Fibroblast of lung (primary cell): ENCODE measurements around the gene PKIB. TPM values are rescaled to one million over a fixed set of nuclear protein-coding genes. Genes with fewer than 3 reads are reported as not detected.

Source experiments
- DNase-seq, 2 donors: peaks; one replicate each; pipeline versions ENCODE4 v3.0.0 to v3.0.0-alpha.2; 2010; ENCODE audit warnings: low read depth in 2 of 2
- H2AFZ ChIP-seq: 2 replicates; pipeline ENCODE4 v1.5.1; 2012; ENCODE audit warnings: low read length, control low read depth, inconsistent platforms
- H3K27ac ChIP-seq: 2 replicates; pipeline ENCODE4 v1.5.1; 2011; ENCODE audit warnings: low read length, control low read depth; ENCODE audit not compliant: insufficient read depth
- H3K27me3 ChIP-seq: 2 replicates; pipeline ENCODE4 v1.5.1; 2011; ENCODE audit warnings: mild to moderate bottlenecking, low read length; ENCODE audit not compliant: control insufficient read depth, insufficient read depth
- H3K36me3 ChIP-seq: 2 replicates; pipeline ENCODE4 v1.5.1; 2011; ENCODE audit warnings: low read length; ENCODE audit not compliant: control insufficient read depth, insufficient read depth
- H3K4me1 ChIP-seq: 2 replicates; pipeline ENCODE4 v1.5.1; 2011; ENCODE audit warnings: low read length; ENCODE audit not compliant: control insufficient read depth, insufficient read depth; ENCODE audit errors: extremely low read depth
- H3K4me2 ChIP-seq: 2 replicates; pipeline ENCODE4 v1.5.1; 2011; ENCODE audit warnings: low read length, control low read depth; ENCODE audit not compliant: insufficient read depth; ENCODE audit errors: extremely low read depth
- H3K4me3 ChIP-seq, 4 experiments: fragments of 200-600 bp in 1 of 4; sonication (generic) in 1 of 4; replicated peaks in 1 of 4; 2 replicates each; pipeline ENCODE4 v1.5.1; 2011 to 2016; ENCODE audit warnings: low read length in 4 of 4, low read depth in 3 of 4, mild to moderate bottlenecking in 3 of 4, control low read depth in 2 of 4, inconsistent platforms in 1 of 4, mixed read lengths in 1 of 4; ENCODE audit not compliant: insufficient read depth in 1 of 4; ENCODE audit errors: control extremely low read depth in 1 of 4
- H3K79me2 ChIP-seq: 2 replicates; pipeline ENCODE4 v1.5.1; 2012; ENCODE audit warnings: mild to moderate bottlenecking, low read length, inconsistent platforms; ENCODE audit not compliant: control insufficient read depth, insufficient read depth
- H3K9ac ChIP-seq: 2 replicates; pipeline ENCODE4 v1.5.1; 2011; ENCODE audit warnings: mild to moderate bottlenecking, low read length, control low read depth; ENCODE audit not compliant: insufficient read depth
- H3K9me3 ChIP-seq: 2 replicates; pipeline ENCODE4 v1.5.1; 2012; ENCODE audit warnings: low read depth, low read length; ENCODE audit not compliant: control insufficient read depth, insufficient read depth
- H4K20me1 ChIP-seq: 2 replicates; pipeline ENCODE4 v1.5.1; 2011; ENCODE audit warnings: low read length; ENCODE audit not compliant: control insufficient read depth, insufficient read depth; ENCODE audit errors: extremely low read depth
- CTCF ChIP-seq, 2 donors: IDR thresholded peaks in 1 of 2; conservative IDR thresholded peaks in 1 of 2; 1 replicate in 1 of 2; 2 replicates in 1 of 2; pipeline ENCODE4 v1.5.1; 2011 to 2012; ENCODE audit warnings: low read length in 2 of 2, control low read depth in 1 of 2, inconsistent platforms in 1 of 2, low read depth in 1 of 2, mild to moderate bottlenecking in 1 of 2
- EZH2 ChIP-seq: IDR thresholded peaks from 2 replicates; pipeline ENCODE4 v1.5.1; 2012; ENCODE audit warnings: low read length, control low read depth, mild to moderate bottlenecking; ENCODE audit errors: missing control alignments
- polyA plus RNA-seq, 2 donors: library from polyadenylated mRNA; depleted of rRNA in 1 of 2; stranded (reverse) in 1 of 2; unstranded in 1 of 2; fragments of >200 nt; gene quantifications; 2 replicates each; pipeline ENCODE4 v1.2.1, GENCODE V29; 2011 to 2012; ENCODE audit warnings: missing spikeins in 1 of 2
- total RNA-seq: library from RNA; depleted of rRNA; stranded (reverse); fragments of >200 nt; gene quantifications from 2 replicates; pipeline ENCODE4 v1.2.1, GENCODE V29; 2014

PKIB gene
- total and polyA plus RNA-seq, 2 donors (not counting 1 experiment from before 2014, with no cell fraction given) = 1.3 to 4.4 TPM

DNA sequence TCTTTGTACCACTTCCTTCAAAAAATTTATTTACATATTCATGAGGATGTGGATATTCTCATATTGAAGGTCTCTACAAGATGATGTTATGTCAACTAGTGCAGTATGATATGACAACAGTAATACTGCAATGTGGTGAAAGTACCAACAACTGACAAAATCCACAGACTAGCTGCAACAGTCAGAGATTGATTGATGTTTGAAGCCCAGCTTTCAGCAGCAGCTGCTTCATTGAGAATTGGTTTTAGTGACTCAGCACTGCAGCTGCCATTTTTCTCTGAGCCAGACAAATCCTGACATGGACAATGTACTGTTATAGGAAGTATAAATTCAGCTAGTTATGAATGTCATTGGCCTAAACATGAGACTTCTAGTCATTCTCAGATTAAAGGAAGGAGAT, 53.8 kb downstream of the PKIB start:
- no peak overlapping the region for H3K4me2 ChIP-seq
- H3K9ac ChIP-seq = no peak overlapping the region
- no peaks in the 10 kb centered on the region for H3K27me3 ChIP-seq
- no peaks in the 10 kb centered on the region for H3K36me3 ChIP-seq
- H3K9me3 ChIP-seq = no peaks in the 10 kb centered on the region
- no peaks in the 10 kb centered on the region for H3K4me1 ChIP-seq
- TF ChIP-seq EZH2 (no peak), CTCF (conservative IDR thresholded peaks at IDR 0.05 in 1 of 2, IDR thresholded peaks at IDR 0.05 in 1 of 2; ENCODE audit: low read depth in 1 of 2, low read length in 2 of 2) (no peak)
- no peak overlapping the region for H3K27ac ChIP-seq
- no peak overlapping the region for H3K4me3 ChIP-seq
- no peaks in the 10 kb centered on the region for H3K79me2 ChIP-seq
- no peak overlapping the region for H2AFZ ChIP-seq
- H4K20me1 ChIP-seq = no peaks in the 10 kb centered on the region
- DNase-seq = peak; percentile 30 to 42

DNA sequence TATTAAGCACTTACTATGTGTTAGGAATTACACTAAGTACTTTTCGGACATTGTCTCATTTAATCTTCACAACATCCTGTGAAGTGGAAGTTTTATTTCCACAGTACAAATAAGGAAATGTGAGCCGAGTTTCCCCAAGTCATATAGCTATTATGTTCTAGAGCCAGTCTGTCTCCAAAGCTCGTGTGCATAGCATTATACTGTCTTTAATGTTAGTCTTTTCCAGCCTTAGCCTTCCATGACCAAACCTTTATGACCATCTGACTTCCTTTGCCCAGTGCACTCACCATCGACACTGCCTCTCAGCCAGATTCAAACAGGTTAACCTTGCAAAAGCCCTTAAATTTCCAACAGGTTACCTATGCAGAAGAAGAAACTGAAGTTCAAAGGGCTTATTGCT, 55.7 kb downstream of the PKIB start:
- TF ChIP-seq EZH2 = no peak
- TF ChIP-seq CTCF (conservative IDR thresholded peaks at IDR 0.05 in 1 of 2, IDR thresholded peaks at IDR 0.05 in 1 of 2; ENCODE audit: low read depth in 1 of 2, low read length in 2 of 2) = no peak
- Histone ChIP-seq H3K27me3 (no peaks in the 10 kb centered on the region), H3K36me3 (no peaks in the 10 kb centered on the region), H2AFZ (no peak overlapping the region), H3K4me3 (no peak overlapping the region), H3K27ac (no peak overlapping the region), H3K79me2 (no peaks in the 10 kb centered on the region), H3K4me1 (no peaks in the 10 kb centered on the region), H3K9ac (no peak overlapping the region), H4K20me1 (no peaks in the 10 kb centered on the region), H3K9me3 (no peaks in the 10 kb centered on the region), H3K4me2 (no peak overlapping the region)
- DNase-seq = no peak

DNA sequence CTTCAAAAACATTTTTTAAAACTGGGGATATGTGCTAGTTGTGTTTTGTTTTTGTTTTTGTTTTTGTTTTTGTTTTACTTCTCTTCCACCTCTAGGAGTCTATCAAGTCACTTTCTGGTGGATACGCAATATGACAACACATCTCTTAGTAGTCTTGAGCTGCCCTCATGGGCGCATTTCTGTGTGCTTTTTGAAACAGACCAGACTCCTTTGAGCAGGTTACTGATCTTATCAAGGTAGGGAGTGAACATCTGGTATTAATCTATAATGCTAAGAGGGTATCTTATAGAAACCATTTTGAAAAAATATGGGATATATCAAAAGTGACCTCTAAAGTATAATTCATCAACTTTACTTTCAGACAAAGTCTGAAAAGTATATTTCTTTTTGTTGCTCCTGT, 56.2 kb downstream of the PKIB start:
- no peaks in the 10 kb centered on the region for H3K9me3 ChIP-seq
- H4K20me1 ChIP-seq = no peaks in the 10 kb centered on the region
- no peak for DNase-seq
- H2AFZ ChIP-seq = no peak overlapping the region
- H3K79me2 ChIP-seq = no peaks in the 10 kb centered on the region
- no peaks in the 10 kb centered on the region for H3K4me1 ChIP-seq
- H3K27ac ChIP-seq = no peak overlapping the region
- H3K4me2 ChIP-seq = no peak overlapping the region
- H3K9ac ChIP-seq = no peak overlapping the region
- no peak overlapping the region for H3K4me3 ChIP-seq
- H3K27me3 ChIP-seq = no peaks in the 10 kb centered on the region
- no peak for TF ChIP-seq CTCF (conservative IDR thresholded peaks at IDR 0.05 in 1 of 2, IDR thresholded peaks at IDR 0.05 in 1 of 2; ENCODE audit: low read depth in 1 of 2, low read length in 2 of 2)
- H3K36me3 ChIP-seq = no peaks in the 10 kb centered on the region
